HEK293T (cell line): ENCODE measurements around the gene STXBP6.

Experiments
- FOXA1 ChIP-seq: fragments of 450-650 bp; IDR thresholded peaks from 2 replicates; pipeline ENCODE4 v1.6.1; 2016; ENCODE audit warnings: mild to moderate bottlenecking
- FOXK2 ChIP-seq: fragments of 450-650 bp; IDR thresholded peaks from 2 replicates; pipeline ENCODE4 v1.6.1; 2016; ENCODE audit warnings: mild to moderate bottlenecking
- FOXM1 ChIP-seq: fragments of 450-650 bp; IDR thresholded peaks from 2 replicates; pipeline ENCODE4 v1.6.1; 2017; ENCODE audit warnings: mild to moderate bottlenecking, borderline replicate concordance
- HDGF ChIP-seq: fragments of 450-650 bp; IDR thresholded peaks from 2 replicates; pipeline ENCODE4 v1.6.1; 2017; ENCODE audit warnings: antibody characterized with exemption, borderline replicate concordance
- NFRKB ChIP-seq: fragments of 450-650 bp; IDR thresholded peaks from 2 replicates; pipeline ENCODE4 v1.6.1; 2016; ENCODE audit warnings: mild to moderate bottlenecking, moderate library complexity
- SP1 ChIP-seq: fragments of 450-650 bp; IDR thresholded peaks from 2 replicates; pipeline ENCODE4 v1.6.1; 2017
- TF ChIP-seq, protein P1 (sequence below): fragments of 450-650 bp; IDR thresholded peaks from 2 replicates; pipeline ENCODE4 v1.6.1; 2016

DNA sequence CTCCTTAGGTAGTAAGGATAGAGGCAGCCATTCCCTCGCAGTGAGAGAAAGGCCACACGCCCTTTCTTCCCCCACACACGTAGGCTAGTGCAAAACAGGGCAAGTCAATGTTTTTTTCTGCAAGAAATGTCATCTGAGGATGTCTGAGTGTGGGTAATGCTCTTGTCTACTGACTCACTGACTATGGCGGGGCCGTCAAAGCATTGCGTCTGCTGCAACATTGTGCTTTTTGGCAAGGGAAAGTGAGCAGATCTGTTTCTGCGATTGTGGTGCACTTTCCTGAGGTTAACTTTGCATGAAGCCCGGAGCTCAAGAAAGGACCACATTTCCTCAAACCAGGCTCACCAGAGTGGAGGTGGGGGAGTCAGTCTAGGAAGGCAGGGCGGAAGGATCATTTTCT is 234.4 kb downstream of the STXBP6 start:
- TF ChIP-seq SP1 (no peak), FOXA1 (no peak), FOXK2 (no peak), NFRKB (no peak), HDGF (no peak), FOXM1 (no peak)
- TF ChIP-seq, protein P1, sequence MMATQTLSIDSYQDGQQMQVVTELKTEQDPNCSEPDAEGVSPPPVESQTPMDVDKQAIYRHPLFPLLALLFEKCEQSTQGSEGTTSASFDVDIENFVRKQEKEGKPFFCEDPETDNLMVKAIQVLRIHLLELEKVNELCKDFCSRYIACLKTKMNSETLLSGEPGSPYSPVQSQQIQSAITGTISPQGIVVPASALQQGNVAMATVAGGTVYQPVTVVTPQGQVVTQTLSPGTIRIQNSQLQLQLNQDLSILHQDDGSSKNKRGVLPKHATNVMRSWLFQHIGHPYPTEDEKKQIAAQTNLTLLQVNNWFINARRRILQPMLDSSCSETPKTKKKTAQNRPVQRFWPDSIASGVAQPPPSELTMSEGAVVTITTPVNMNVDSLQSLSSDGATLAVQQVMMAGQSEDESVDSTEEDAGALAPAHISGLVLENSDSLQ = no peak
